Nephron progenitor cell (in vitro differentiated cells): Measurements from ENCODE around the gene FAM170B.
A peak's percentile ranks its signal among the peaks of the same experiment; 100 is the strongest.

Source experiments
- DNase-seq: peaks from one replicate; pipeline ENCODE4 v3.0.0; 2021
- H3K27ac Mint-ChIP-seq: 2 replicates; pipeline ENCODE4 v1.8.0; 2021; ENCODE audit warnings: mild to moderate bottlenecking, moderate library complexity, mixed read lengths
- H3K27me3 Mint-ChIP-seq: 2 replicates; pipeline ENCODE4 v1.8.0; 2021; ENCODE audit warnings: mild to moderate bottlenecking, low read depth, mixed read lengths; ENCODE audit not compliant: poor library complexity
- H3K36me3 Mint-ChIP-seq: 2 replicates; pipeline ENCODE4 v1.8.0; 2021; ENCODE audit warnings: low read depth, mixed read lengths
- H3K4me1 Mint-ChIP-seq: 2 replicates; pipeline ENCODE4 v1.8.0; 2021; ENCODE audit warnings: mixed read lengths
- H3K4me3 Mint-ChIP-seq: 2 replicates; pipeline ENCODE4 v1.8.0; 2021; ENCODE audit warnings: mild to moderate bottlenecking, moderate library complexity, mixed read lengths
- H3K9me3 Mint-ChIP-seq: 2 replicates; pipeline ENCODE4 v1.8.0; 2021; ENCODE audit warnings: mild to moderate bottlenecking, moderate library complexity, mixed read lengths
- CTCF ChIP-seq: fragments of 200-600 bp; sonication (generic); IDR thresholded peaks from 2 replicates; pipeline ENCODE4 v1.5.0; 2021; ENCODE audit warnings: antibody characterized with exemption

The FAM170B gene

GRCh38 chr10:49138361-49138891 lies 4.6 kb upstream of the FAM170B start:
- Mint-ChIP-seq H3K27me3 (peaks cover 9% of the 10 kb centered on the region), H3K9me3 (peaks cover 14% of the 10 kb centered on the region), H3K36me3 (no peaks in the 10 kb centered on the region), H3K4me1 (peaks cover 34% of the 10 kb centered on the region), H3K4me3 (no peak overlapping the region), H3K27ac (no peak overlapping the region)
- TF ChIP-seq CTCF, result no peak
- DNase-seq, result no peak

GRCh38 chr10:49136525-49136924 lies 2.7 kb upstream of the FAM170B start:
- DNase-seq, result no peak
- Mint-ChIP-seq H3K27ac (no peak overlapping the region), H3K4me1 (peaks cover 34% of the 10 kb centered on the region), H3K9me3 (peaks cover 14% of the 10 kb centered on the region), H3K4me3 (no peak overlapping the region), H3K27me3 (peaks cover 9% of the 10 kb centered on the region), H3K36me3 (no peaks in the 10 kb centered on the region)
- no peak for TF ChIP-seq CTCF

- no peak for DNase-seq
- Mint-ChIP-seq H3K4me1 (peaks cover 34% of the 10 kb centered on the region), H3K9me3 (peaks cover 14% of the 10 kb centered on the region), H3K36me3 (no peaks in the 10 kb centered on the region), H3K27ac (peak overlapping the region; percentile 2), H3K4me3 (peak overlapping the region; percentile 4), H3K27me3 (peaks cover 9% of the 10 kb centered on the region)
- no peak for TF ChIP-seq CTCF
Observed at GRCh38 chr10:49135575-49136313, 1.9 kb upstream of the FAM170B start.

GRCh38 chr10:49134327-49134726 lies 506 bp upstream of the FAM170B start:
- H3K27ac Mint-ChIP-seq, result no peak overlapping the region
- H3K4me1 Mint-ChIP-seq, result peaks cover 34% of the 10 kb centered on the region

GRCh38 chr10:49132362-49132737 lies 1.5 kb downstream of the FAM170B start:
- H3K9me3 Mint-ChIP-seq, result peaks cover 12% of the 10 kb centered on the region
- peaks cover 29% of the 10 kb centered on the region for H3K4me1 Mint-ChIP-seq
- no peak for TF ChIP-seq CTCF
- H3K36me3 Mint-ChIP-seq, result no peaks in the 10 kb centered on the region
- no peak overlapping the region for H3K4me3 Mint-ChIP-seq
- peaks cover 14% of the 10 kb centered on the region for H3K27me3 Mint-ChIP-seq
- DNase-seq, result no peak
- no peak overlapping the region for H3K27ac Mint-ChIP-seq

More at GRCh38 chr10:49134327-49134726, 506 bp upstream of the FAM170B start:
- no peak for TF ChIP-seq CTCF
- no peak for DNase-seq
- Mint-ChIP-seq H3K4me3 (no peak overlapping the region), H3K36me3 (no peaks in the 10 kb centered on the region), H3K9me3 (peaks cover 14% of the 10 kb centered on the region), H3K27me3 (peaks cover 6% of the 10 kb centered on the region)
